Neuron (in vitro differentiated cells): ENCODE results near the gene FER1L5.
"Not testable (repeated sequence)": the region's sequence is repeated elsewhere in the genome, so short reads cannot be mapped to it uniquely, and the experiment has no call there.

Source experiments
- H2AFZ ChIP-seq: one replicate; pipeline ENCODE4 v1.6.1; 2013; ENCODE audit warnings: low read depth, mild to moderate bottlenecking, inconsistent platforms, low read length, moderate library complexity
- H3K27me3 ChIP-seq: one replicate; pipeline ENCODE4 v1.6.1; 2013; ENCODE audit warnings: low read length; ENCODE audit not compliant: insufficient read depth
- H3K36me3 ChIP-seq: one replicate; pipeline ENCODE4 v1.6.1; 2013; ENCODE audit warnings: low read length; ENCODE audit not compliant: insufficient read depth
- H3K4me1 ChIP-seq: one replicate; pipeline ENCODE4 v1.6.1; 2013; ENCODE audit warnings: low read length; ENCODE audit not compliant: insufficient read depth
- H3K4me3 ChIP-seq: 2 replicates; pipeline ENCODE4 v1.5.1; 2013; ENCODE audit warnings: mild to moderate bottlenecking, low read length, moderate library complexity
- H3K9me3 ChIP-seq: one replicate; pipeline ENCODE4 v1.6.1; 2013; ENCODE audit warnings: low read length

The FER1L5 gene

DNA sequence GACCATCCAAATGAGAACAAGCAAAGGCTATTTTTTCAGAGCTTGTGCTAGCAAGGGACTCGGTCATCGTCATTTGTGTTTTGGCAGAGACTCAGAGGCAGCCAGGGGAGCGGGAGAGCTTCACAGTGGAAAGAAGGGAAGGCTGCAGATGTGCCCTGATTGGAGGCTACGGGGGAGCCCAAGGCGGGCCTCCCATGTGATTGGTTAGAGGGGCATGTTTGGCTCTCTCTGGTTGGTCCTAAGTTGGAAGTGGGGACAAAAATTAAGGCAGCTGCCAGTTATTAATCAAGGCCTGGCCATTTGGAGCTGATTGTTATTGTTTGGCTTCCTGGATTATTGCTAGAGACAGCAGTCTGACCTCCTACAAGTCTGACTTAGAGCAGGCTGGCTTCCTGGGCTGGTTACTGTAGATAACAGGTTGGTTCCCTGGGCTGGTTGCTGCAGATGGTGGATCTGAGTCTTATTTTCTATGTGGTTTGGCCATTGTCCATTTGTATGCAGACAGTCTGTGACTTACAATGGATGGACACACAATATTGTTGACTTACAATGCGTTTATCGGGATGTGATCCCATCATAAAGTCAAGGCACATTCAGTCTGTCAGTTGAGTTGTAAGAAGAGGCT, 5.9 kb downstream of the FER1L5 start:
- no peak overlapping the region for H2AFZ ChIP-seq

DNA sequence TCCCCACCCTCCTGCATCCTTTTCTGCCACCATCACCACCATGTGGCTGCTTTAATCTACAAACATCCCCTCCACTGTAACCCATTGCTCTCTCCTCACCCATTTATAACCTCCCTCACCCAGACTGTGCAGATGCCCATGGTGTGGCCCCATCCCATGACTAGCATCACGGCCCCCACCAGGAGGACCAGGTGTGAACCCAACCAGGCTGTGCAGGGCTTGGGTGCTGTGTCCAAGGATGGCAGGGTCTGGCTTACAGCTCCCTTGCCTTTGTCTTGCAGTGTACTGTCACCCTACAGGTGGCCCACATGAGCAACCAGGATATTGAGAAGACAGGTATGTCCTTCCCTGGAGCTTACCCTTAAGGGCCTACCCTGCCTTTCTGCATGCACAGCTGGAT, 6.8 kb downstream of the FER1L5 start:
- no peak overlapping the region for H3K4me3 ChIP-seq
- no peaks in the 10 kb centered on the region for H3K4me1 ChIP-seq
- no peak overlapping the region for H2AFZ ChIP-seq
- no peaks in the 10 kb centered on the region for H3K27me3 ChIP-seq
- no peaks in the 10 kb centered on the region for H3K36me3 ChIP-seq
- no peaks in the 10 kb centered on the region for H3K9me3 ChIP-seq

More for the DNA sequence above, 5.9 kb downstream of the FER1L5 start:
- Histone ChIP-seq H3K27me3 (no peaks in the 10 kb centered on the region), H3K36me3 (no peaks in the 10 kb centered on the region), H3K4me1 (no peaks in the 10 kb centered on the region), H3K9me3 (no peaks in the 10 kb centered on the region), H3K4me3 (no peak overlapping the region)

DNA sequence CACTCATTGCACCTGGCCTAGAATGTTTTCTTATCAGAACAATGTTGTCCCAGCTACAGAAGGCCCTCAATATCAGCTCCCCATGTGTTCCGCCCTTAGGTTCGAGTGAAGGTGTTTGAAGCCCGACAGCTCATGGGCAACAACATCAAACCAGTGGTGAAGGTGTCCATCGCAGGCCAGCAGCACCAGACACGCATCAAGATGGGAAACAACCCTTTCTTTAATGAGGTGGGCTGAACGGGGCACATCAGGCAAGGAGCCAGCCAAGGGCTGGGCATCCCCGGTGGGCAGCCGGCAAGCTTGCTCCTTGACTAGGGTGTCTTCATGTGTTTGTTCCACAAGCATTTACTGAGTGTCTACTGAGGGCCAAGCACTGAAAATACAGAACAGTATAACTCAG, 9.2 kb downstream of the FER1L5 start:
- Histone ChIP-seq H3K4me3 (no peak overlapping the region), H3K4me1 (no peaks in the 10 kb centered on the region), H3K9me3 (no peaks in the 10 kb centered on the region), H3K27me3 (no peaks in the 10 kb centered on the region), H2AFZ (no peak overlapping the region), H3K36me3 (no peaks in the 10 kb centered on the region)

DNA sequence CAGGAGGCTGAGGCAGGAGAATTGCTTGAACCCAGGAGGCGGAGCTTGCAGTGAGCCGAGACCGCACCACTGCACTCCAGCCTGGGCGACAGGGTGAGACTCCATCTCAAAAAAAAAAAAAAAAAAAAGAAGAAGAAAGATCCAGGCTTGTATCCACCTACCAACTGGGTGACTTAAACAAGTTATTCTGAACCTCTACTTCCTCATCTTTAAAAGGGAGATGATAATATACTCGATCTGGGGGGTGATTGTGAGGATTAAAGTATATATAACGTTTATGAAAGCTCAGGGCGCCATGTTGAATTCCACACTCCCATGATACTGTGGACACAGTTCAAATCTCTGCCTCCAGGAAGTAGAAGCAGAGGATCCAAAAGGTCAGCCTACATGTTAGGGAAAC, 12.2 kb downstream of the FER1L5 start:
- H3K27me3 ChIP-seq, H3K4me3 ChIP-seq, H3K9me3 ChIP-seq, H3K4me1 ChIP-seq, H2AFZ ChIP-seq, H3K36me3 ChIP-seq: not testable (repeated sequence)

DNA sequence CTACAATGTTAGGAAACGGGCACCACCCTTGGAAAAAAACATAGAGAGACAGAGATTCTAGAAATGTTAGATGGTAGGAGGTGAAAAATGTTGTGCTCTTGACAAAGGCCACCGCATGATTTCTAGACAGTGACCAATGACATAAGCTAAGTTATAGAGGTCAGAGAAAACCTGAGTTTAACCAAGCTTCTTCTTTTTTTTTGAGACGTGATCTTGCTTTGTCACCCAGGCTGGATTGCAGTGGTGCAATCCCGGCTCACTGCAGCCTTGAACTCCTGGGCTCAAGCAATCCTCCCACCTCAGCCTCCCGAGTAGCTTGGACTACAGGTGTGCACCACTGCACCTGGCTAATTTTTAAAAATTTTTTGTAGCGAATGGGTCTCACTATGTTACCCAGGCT, 13.0 kb downstream of the FER1L5 start:
- Histone ChIP-seq H3K36me3 (no peaks in the 10 kb centered on the region), H3K27me3 (no peaks in the 10 kb centered on the region), H3K9me3 (no peaks in the 10 kb centered on the region), H3K4me3 (no peak overlapping the region), H3K4me1 (no peaks in the 10 kb centered on the region), H2AFZ (no peak overlapping the region)

DNA sequence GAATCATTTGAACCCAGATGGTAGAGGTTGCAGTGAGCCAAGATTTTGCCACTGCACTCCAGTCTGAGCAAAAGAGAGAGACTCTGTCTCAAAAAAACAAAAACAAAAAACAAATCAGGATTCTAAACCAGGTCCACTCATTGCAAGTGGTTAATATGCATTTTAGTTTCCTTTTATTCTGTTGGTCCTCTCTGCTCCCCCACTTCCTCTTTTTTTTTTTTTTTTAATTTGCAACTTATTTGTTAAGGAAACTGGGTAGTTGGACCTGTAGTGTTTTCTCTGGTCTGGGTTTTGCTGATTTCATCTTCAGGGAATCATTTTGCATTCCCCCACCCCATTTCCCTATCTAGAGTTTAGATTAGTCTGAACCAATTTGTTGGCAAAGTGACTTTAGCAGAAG, 14.0 kb downstream of the FER1L5 start:
- H3K4me1 ChIP-seq, result no peaks in the 10 kb centered on the region
- H2AFZ ChIP-seq, result no peak overlapping the region
- H3K27me3 ChIP-seq, result no peaks in the 10 kb centered on the region
- no peak overlapping the region for H3K4me3 ChIP-seq
- H3K36me3 ChIP-seq, result no peaks in the 10 kb centered on the region
- H3K9me3 ChIP-seq, result no peaks in the 10 kb centered on the region

DNA sequence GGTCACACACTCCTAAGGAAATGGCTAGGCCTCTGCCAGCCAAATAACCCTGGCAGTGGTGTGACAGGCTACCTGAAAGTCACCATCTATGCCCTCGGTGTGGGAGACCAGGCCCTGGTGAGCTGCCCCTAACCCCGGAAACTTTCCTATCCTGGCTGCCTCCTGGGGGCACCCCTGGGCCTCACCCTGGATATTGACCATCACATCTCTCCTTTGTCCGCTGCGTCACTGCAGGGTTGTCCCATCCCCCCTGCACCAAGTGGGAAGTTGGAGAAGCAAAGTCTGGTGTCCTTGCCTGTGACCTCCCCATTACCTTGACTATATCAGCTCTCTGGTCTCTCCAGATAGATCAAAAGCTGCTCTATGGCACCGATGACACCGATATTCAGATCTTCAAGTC, 18.8 kb downstream of the FER1L5 start:
- Histone ChIP-seq H3K4me1 (peaks cover 3% of the 10 kb centered on the region), H3K27me3 (no peaks in the 10 kb centered on the region), H3K4me3 (no peak overlapping the region), H3K36me3 (no peaks in the 10 kb centered on the region), H3K9me3 (peaks cover 3% of the 10 kb centered on the region), H2AFZ (no peak overlapping the region)

DNA sequence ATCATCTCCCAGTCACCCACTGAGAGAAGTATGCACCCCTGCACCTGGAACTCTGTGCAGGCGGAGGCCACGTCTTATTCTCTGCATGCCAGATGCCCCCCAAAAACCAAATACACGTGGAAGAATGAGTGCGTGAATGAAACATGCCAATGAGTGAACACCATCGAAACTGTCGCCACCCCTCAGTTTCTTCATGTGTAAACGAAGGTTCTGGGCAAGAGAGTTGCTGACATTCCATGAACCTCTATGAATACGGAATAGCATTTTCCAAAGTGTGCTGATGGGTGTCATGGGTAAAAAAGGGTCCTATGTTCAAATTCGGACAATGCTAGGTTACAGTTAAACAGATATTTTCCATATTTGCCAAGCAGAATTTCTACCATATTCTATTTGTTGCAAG, 19.8 kb downstream of the FER1L5 start:
- Histone ChIP-seq H3K9me3 (peaks cover 3% of the 10 kb centered on the region), H3K36me3 (no peaks in the 10 kb centered on the region), H3K4me3 (no peak overlapping the region), H3K27me3 (no peaks in the 10 kb centered on the region), H2AFZ (no peak overlapping the region), H3K4me1 (peaks cover 3% of the 10 kb centered on the region)

DNA sequence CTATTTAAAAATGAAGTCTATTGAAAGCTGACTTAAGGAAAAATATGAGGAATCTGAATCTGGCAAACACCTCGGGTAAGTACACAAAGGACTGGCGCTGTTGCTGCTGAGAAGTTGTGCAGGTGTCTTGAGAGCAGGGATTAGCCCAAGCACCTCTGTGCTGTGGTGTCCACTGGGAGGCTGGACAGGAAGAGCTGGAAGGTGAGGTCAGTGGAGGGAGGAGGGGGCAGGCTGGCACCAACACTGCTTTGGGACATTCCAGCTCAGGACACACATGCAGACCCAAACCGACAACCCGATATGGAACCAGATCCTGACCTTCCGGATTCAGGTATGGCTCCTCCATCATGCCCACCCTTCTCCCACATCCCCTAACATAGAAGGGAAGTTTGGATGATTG, 20.6 kb downstream of the FER1L5 start:
- H3K27me3 ChIP-seq, result no peaks in the 10 kb centered on the region
- no peaks in the 10 kb centered on the region for H3K36me3 ChIP-seq
- peaks cover 3% of the 10 kb centered on the region for H3K4me1 ChIP-seq
- no peak overlapping the region for H3K4me3 ChIP-seq
- no peak overlapping the region for H2AFZ ChIP-seq
- peaks cover 3% of the 10 kb centered on the region for H3K9me3 ChIP-seq

DNA sequence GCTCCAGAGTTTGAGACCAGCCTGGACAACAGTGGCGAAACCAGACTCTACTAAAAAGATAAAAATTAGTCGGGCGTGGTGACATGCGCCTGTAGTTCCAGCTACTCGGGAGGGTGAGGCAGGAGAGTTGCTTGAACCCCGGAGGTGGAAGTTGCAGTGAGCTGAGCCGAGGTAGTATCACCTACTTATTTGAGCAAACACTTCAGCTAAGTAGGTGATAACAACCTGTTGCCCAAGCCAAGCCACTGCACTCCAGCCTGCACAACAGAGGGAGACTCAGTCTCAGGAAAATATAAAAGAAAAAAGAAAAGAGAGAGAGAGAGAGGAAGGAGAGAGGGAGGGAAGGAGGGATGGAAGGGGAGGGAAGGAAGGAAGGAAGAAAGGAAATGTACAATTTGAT, 21.3 kb downstream of the FER1L5 start:
- Histone ChIP-seq H2AFZ (no peak overlapping the region), H3K4me1 (peaks cover 3% of the 10 kb centered on the region)

DNA sequence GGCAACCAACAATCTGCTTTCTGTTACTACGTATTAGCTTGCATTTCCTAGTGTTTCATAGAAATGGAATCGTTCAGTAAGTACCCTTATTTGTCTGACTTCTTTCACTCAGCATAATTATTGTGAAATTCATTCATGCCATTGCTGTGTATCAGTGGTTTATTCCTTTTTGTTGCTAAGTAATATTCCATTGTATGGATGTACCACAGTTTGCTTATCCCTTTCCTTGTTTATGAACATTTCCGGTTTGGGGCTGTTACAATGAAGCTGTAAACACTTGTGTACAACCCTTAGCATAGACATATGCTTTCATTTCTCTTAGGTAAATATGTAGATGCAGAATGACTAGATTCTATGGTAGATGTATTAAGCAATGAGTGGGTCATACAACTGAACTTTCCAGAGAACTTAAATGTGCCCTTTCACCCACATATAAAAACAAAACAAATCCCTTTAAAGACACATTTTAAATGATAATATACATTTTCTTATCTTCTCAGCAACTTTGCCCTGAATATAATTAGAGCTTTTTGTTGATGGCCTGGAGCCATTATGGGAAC, 21.9 kb downstream of the FER1L5 start:
- H3K4me3 ChIP-seq, result no peak overlapping the region
- peaks cover 3% of the 10 kb centered on the region for H3K9me3 ChIP-seq
- no peaks in the 10 kb centered on the region for H3K36me3 ChIP-seq
- H3K27me3 ChIP-seq, result no peaks in the 10 kb centered on the region
- no peak overlapping the region for H2AFZ ChIP-seq
- peaks cover 3% of the 10 kb centered on the region for H3K4me1 ChIP-seq

More for the DNA sequence above, 21.3 kb downstream of the FER1L5 start:
- Histone ChIP-seq H3K9me3 (peaks cover 3% of the 10 kb centered on the region), H3K27me3 (no peaks in the 10 kb centered on the region), H3K4me3 (no peak overlapping the region), H3K36me3 (no peaks in the 10 kb centered on the region)

DNA sequence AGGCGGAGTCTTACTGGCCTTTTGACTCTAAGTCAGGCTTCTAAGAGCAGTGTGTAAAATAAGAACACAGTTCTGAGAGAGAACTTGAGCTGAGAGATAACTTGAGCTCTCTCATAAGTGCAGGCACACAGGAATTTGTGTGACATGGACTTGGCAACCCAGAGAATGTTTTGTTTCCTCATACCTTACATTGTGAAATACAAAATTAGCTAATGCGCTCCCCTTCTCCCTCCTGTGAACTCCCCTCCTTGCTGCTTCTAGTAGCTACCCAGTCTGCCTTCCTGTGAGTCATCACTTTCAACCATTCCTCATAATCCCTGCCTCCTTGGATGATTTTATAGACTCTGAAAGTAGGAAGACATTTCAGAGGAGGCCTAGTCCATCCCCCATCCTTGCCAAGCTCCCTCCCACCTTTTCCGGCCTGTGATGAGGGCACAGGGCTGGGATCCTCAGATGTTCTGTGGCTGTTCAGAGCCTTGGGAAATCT, 22.6 kb downstream of the FER1L5 start:
- H3K4me3 ChIP-seq, result no peak overlapping the region
- H3K9me3 ChIP-seq, result peaks cover 3% of the 10 kb centered on the region
- peaks cover 3% of the 10 kb centered on the region for H3K4me1 ChIP-seq
- H3K27me3 ChIP-seq, result no peaks in the 10 kb centered on the region
- H2AFZ ChIP-seq, result no peak overlapping the region
- no peaks in the 10 kb centered on the region for H3K36me3 ChIP-seq

DNA sequence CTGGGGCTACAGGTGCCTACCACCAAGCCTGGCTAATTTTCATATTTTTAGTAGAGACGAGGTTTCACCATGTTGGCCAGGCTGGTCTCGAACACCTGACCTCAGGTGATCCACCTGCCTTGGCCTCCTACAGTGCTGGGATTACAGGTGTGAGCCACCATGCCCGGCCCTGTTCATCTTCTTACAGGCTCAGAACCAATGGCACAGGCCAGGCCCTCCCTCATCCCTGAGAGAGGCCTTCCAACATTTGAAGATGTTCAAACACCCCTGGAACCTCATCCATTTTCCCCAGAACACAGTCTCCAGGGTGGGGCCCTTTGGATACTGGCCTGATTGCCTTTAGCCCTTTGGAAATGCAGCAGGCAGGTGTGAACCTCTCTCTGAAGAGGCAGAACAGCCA, 23.2 kb downstream of the FER1L5 start:
- H3K9me3 ChIP-seq, H3K27me3 ChIP-seq, H3K4me1 ChIP-seq, H2AFZ ChIP-seq, H3K4me3 ChIP-seq, H3K36me3 ChIP-seq: not testable (repeated sequence)

DNA sequence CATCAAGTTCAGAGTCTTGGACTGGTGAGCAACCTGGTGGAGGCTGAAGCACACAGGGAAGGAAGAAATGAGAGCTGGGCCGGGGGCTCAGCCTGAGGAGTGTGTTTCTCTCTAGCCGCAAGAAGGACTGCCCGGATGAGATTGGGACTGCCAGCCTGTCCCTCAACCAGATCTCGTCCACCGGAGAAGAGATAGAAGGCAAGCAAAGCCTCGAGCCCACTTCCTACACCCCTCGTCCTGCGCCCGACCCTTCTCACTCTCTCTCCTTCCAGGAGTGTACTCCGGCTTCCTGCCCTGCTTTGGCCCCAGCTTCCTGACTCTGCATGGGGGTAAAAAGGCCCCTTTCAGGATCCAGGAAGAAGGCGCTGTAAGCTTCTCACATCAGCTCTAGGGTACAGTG, 26.2 kb downstream of the FER1L5 start:
- Histone ChIP-seq H3K36me3 (no peaks in the 10 kb centered on the region), H2AFZ (no peak overlapping the region), H3K4me1 (peaks cover 3% of the 10 kb centered on the region), H3K4me3 (no peak overlapping the region), H3K9me3 (peaks cover 3% of the 10 kb centered on the region), H3K27me3 (no peaks in the 10 kb centered on the region)
